Inflammatory macrophage treated with lipopolysaccharide for 4 hours (primary cell): ENCODE measurements around the gene STAP1.
A peak's percentile ranks its signal among the peaks of the same experiment; 100 is the strongest.
"Not testable (repeated sequence)": the region's sequence is repeated elsewhere in the genome, so short reads cannot be mapped to it uniquely, and the experiment has no call there.

Source experiments
- DNase-seq: peaks from one replicate; pipeline ENCODE4 v3.0.0-alpha.2; 2020

STAP1 gene, protein sequence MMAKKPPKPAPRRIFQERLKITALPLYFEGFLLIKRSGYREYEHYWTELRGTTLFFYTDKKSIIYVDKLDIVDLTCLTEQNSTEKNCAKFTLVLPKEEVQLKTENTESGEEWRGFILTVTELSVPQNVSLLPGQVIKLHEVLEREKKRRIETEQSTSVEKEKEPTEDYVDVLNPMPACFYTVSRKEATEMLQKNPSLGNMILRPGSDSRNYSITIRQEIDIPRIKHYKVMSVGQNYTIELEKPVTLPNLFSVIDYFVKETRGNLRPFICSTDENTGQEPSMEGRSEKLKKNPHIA

DNA sequence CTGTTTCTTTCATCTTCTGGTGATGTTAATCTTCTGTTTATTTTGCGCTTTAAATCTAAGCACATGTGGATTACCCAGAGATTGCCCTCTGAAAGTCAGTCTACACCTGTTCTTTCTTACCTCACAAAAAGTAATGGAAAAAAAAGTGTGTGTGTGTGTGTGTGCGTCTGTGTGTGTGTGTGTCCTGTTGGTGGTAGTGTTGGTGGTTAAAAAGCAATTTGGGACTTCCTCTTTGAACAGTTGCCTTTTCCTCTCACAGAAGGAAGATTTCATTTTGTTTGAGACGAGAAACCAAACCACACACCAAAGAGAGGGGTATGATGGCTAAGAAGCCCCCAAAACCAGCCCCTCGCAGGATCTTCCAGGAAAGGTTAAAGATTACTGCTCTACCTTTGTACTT, at the start of gene STAP1:
Gene STAP1 (plus strand): TSS at position 235 of the 400 bp plus-strand sequence. CDS start 83 bp downstream, at position 318.
- DNase-seq, result peak; percentile 65

DNA sequence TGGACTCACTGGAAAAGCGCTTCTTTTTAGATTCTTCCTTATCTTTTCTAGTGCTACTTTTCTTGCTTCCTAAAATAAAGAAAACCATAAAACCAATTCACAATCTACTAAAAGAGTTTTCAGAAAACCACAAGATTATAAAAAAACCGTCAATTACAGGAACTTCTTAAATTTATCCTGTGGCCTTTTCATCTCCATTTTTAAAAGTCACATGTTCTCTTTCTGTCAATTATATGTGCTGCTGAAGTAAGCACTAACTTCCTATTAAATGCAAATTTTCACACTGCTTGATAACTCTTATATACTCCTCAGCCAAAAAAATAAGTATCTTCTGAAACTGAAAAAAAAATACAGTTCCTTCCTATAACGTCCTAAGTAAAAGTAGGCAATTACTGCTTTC, 46.0 kb upstream of the STAP1 start:
- no peak for DNase-seq

- no peak for DNase-seq
Observed at GRCh38 chr4:67520141-67520540, 38.4 kb upstream of the STAP1 start.

- no peak for DNase-seq
Observed at GRCh38 chr4:67521506-67521905, 37.0 kb upstream of the STAP1 start.

DNA sequence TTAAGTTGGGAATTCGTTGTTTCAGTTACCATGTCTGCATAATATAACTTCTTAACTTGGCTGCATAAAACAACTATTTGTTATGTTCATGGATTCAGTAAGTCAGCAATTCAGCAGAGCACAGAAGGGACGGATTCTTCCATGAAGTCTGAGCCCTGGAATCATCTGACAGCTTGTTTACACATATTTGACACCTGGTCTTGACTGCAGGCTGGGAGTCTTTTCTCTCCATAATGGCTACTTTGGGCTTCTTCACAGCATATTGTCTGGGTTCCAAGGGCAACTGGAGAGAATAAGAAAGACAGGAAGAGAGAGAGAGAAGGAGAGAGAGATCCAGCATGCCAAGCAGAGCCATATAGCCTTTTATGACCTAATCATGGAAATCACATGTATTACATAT, 36.3 kb upstream of the STAP1 start:
- DNase-seq, result no peak

DNA sequence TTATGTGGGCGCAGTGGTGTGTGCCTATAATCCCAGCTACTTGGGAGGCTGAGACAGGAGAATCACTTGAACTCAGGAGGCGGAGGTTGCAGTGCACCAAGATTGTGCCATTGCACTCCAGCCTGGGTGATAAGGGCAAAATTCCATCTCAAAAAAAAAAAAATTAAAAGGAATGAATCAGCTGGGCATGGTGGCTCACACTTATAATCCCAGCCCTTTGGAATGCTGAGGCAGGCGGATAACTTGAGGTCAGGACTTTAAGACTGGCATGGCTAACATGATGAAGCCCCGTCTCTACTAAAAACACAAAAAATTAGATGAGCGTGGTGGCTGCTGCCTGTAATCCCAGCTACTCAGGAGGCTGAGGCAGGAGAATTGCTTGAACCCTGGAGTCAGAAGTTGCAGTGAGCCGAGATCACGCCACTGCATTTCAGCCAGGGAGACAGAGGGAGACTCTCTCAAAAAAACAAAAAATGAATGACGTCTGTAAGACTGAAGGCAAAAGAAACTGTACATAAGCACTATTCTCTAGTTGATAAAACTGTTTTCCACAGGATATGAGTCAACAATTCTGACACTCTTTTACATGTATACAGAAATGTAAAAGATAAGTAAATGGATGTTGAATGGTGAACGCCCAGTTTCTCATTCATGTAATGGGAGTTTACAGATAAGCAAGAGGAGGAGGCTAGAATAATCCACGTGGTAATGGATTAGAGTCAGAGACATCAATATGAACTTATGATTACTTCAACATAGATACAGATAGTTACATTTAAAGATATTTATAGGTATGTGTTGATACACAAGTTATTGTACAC, 35.5 kb upstream of the STAP1 start:
- no peak for DNase-seq

DNA sequence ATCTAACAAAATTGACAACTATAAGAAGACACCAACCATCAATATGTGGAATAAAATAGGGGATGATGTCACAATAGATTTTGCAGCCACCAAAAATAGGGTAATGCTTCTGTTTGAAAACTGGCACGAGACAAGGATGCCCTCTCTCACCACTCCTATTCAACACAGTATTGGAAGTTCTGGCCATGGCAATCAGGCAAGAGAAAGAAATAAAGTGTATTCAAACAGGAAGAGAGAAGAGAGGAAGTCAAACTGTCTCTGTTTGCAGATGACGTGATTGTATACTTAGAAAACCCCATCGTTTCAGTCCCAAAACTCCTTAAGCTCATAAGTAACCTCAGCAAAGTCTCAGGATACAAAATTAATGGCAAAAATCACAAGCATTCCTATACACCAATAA, 34.4 kb upstream of the STAP1 start:
- DNase-seq, result not testable (repeated sequence)

GRCh38 chr4:67531379-67531962, 27.1 kb upstream of the STAP1 start:
- no peak for DNase-seq

- DNase-seq, result not testable (repeated sequence)
Observed at GRCh38 chr4:67532397-67532796, 26.1 kb upstream of the STAP1 start.

DNA sequence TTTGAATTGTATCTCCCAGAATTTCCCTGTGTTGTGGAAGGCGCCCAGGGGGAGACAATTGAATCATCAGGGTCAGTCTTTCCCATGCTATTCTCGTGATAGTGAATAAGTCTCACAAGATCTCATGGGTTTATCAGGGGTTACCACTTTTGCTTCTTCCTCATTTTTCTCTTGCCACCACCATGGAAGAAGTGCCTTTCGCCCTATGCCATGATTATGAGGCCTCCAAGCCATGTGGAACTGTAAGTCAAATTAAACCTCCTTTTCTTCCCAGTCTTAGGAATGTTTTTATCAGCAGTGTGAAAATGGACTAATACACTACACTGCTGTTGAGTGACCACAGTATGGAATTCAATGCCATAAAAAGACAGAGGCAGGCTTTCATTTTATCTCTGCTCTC, 25.4 kb upstream of the STAP1 start:
- DNase-seq, result no peak

DNA sequence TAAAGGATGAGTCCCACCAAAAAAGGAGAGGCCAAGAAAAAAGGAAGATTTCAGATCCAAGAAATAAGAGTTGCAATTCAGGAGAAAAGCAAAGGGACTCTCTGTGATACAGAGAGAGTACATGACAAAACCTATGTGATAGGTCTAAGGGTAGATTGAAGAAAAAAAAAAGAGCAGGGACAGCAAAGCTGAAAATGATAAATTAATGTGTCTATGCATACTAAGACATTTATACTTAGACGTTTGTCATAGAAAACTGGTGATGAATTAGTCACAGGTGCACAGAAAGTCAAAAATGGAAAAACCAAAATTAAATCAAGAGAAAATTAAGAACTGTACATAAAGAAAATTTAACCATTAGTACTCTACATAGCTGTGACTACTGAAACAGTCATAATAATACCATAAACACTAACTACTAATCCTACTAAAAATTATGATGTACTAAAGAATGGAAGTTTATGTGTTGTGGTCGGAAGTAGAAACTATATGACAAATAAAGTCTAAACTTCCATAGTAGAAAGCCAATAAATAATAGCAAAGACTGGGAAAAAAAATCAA, 23.2 kb upstream of the STAP1 start:
- DNase-seq, result no peak

DNA sequence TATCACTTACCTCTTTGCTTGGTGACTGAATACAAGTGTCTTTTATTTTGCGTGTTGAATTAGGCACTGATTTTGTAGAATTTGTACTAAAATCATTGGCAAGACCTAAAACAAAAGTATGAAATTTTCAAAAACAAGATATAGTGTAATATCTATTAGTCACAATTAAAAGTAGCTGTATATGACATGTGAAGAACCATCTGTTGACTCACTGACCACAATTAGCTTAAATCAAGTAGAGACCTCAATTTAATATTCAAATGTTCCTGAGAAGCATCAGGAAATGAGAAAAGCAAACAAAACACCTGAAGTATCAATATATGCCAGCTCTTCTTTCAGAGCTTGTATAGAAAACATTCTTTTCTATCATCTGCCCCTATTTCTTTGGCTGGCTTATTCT, 18.7 kb upstream of the STAP1 start:
- no peak for DNase-seq

DNA sequence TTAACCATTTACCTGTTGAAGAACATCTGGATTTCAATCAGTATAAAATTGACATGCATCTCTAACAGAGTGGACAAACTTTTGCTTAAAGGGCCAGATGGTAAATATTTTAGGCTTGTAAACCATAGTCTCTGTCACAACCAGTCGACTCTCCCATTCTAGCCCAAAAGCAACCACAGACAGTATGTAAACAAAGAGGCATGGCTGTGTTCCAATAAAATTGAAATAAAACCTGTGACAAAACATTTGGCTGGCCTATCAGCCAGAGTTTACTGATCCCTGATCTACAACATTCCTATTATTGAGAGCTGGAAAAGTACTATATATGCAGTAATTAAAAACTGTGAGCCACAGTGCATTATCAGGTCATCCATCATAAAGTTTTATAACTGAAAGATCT, 16.5 kb upstream of the STAP1 start:
- no peak for DNase-seq

- DNase-seq, result peak; percentile 97
Observed at GRCh38 chr4:67545199-67546003, 13.1 kb upstream of the STAP1 start, which contains the start of gene CENPC. CENPC (minus strand) TSS chr4:67545503; CDS start chr4:67545355, 148 bp downstream.

DNA sequence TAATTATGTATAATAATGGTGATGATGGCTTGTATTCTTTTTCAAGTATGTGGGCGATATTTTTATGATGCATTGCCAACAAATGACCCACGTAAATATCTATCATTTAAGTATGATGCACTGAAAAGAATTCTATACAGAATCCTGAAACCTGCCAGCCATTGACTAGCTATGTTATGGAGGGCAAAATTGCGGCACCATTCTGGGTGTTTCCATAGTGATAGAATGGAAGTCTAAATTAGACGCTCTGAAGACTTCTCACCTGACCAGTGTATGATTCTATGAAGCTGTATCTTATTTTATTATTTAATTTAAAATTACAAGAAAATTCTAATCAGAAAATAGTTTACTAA, 12.5 kb upstream of the STAP1 start:
- DNase-seq, result no peak

DNA sequence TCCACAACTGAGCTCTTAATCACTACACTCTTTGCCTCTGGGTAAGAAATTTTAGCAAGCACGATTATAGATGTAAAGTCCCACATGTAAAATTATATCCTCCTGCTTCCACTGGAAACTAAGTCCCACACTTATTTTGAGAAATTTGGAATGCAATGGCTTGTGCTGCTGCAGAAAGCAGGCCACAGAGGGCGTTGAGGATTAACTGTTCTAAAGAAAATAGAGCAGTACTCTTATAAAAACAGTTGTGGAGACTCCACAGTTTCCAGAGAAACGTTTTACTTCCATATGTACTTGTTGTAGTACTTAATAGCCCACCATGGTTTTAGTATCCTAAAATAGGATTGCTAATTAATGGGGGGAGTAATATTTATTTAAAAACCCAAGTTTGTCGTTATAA, 11.6 kb upstream of the STAP1 start:
- DNase-seq, result no peak

DNA sequence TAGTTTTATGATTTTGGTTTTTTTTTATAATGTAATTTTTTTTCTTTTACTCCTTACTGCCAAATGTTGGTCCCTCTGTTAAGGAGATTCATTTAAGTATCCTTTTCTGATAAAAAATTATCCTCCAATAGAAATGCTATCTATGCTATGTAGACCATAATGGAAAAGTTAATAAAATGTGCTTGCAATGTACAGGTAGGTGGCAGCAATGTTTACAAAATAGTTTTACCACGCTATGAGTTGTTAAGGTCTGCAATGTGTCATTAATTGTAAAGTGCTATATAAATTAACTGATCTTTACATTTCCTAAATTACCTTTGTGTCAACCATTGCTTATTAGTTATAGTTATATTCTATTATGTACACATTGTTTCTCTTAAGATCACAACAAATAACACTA, 9.4 kb upstream of the STAP1 start:
- peak; percentile 54 for DNase-seq

- DNase-seq, result no peak
Observed at GRCh38 chr4:67550451-67550850, 8.1 kb upstream of the STAP1 start.

- no peak for DNase-seq
Observed at GRCh38 chr4:67550857-67551256, 7.7 kb upstream of the STAP1 start.

GRCh38 chr4:67552146-67552792, 6.3 kb upstream of the STAP1 start:
- DNase-seq, result not testable (repeated sequence)

- no peak for DNase-seq
Observed at GRCh38 chr4:67554096-67554495, 4.4 kb upstream of the STAP1 start.

DNA sequence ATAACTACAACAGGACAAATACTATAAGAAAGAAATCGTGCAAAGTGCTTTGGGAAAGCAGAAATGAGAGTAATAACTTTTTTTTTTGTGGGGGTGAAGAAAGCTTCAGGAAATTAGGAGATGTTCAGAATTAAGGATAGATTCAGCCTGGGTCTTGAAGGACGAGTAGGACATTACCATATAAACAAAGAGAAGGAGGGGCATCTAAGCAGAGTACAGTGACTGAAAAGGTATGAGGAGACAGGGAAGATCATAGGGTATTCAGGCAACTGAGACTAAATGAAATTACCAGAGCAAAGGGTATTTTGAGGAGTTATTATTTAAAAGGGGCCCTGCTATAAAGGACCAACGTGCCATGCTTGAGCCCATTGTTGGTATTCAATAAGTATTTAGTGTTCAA, 3.1 kb upstream of the STAP1 start:
- no peak for DNase-seq
